Measurements from ENCODE around the gene CAMP. TPM values are rescaled to one million over a fixed set of nuclear protein-coding genes. Genes with fewer than 3 reads are reported as not detected.
A peak's percentile ranks its signal among the peaks of the same experiment; 100 is the strongest.

The CAMP gene
- total RNA-seq, 1 donor from 2014 or later: 2.3 TPM

- Histone ChIP-seq H3K27ac (peak overlapping the region; percentile 31), H3K27me3 (ENCODE audit: low read depth) (no peaks in the 10 kb centered on the region), H3K4me3 (peak overlapping the region; percentile 1), H3K36me3 (no peaks in the 10 kb centered on the region), H3K9me3 (no peaks in the 10 kb centered on the region), H3K4me1 (peaks cover 34% of the 10 kb centered on the region)
- no peak for TF ChIP-seq CTCF (IDR thresholded peaks at IDR 0.05)
- ATAC-seq: peak; percentile 80 to 85
- intact Hi-C loops (cut with DNase I): no loop called here
- DNase-seq: no peak
Observed at GRCh38 chr3:48215466-48215865, 7.8 kb upstream of the CAMP start.

- intact Hi-C loops (cut with DNase I): no loop called here
- peak; percentile 82 for ATAC-seq
- H3K4me3 ChIP-seq: peak overlapping the region; percentile 1
- H3K27ac ChIP-seq: peak overlapping the region; percentile 31
- no peak for DNase-seq
- H3K36me3 ChIP-seq: no peaks in the 10 kb centered on the region
- H3K4me1 ChIP-seq: peaks cover 34% of the 10 kb centered on the region
- no peaks in the 10 kb centered on the region for H3K27me3 ChIP-seq (ENCODE audit: low read depth)
- no peaks in the 10 kb centered on the region for H3K9me3 ChIP-seq
- TF ChIP-seq CTCF (IDR thresholded peaks at IDR 0.05): no peak
Observed at GRCh38 chr3:48215876-48216275, 7.4 kb upstream of the CAMP start.

DNA sequence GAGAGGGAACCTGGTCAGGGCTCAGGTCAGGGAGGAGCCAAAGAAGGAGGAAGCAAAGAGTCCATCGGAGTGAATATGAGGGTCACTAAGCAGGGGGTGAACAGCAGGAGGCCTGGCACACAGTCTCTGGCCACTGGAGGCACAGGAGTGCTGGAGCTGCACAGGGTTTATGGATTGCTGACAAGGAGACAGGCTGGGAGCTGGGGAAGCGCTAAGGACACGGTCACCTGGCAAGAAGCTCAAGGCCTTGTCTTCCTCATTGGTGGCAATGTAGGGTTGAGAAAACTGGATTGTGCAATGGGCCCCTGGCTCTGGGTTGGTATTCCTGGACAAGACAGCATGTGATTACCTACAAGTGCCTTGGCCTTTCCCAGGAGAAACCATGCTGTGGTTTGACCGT, 5.8 kb upstream of the CAMP start:
- H3K27me3 ChIP-seq (ENCODE audit: low read depth): no peaks in the 10 kb centered on the region
- no peaks in the 10 kb centered on the region for H3K9me3 ChIP-seq
- H3K4me1 ChIP-seq: peaks cover 34% of the 10 kb centered on the region
- no peak overlapping the region for H3K27ac ChIP-seq
- H3K36me3 ChIP-seq: no peaks in the 10 kb centered on the region
- ATAC-seq (no peak), DNase-seq (no peak)
- intact Hi-C loops (cut with DNase I): no loop called here
- TF ChIP-seq CTCF (IDR thresholded peaks at IDR 0.05): no peak
- no peak overlapping the region for H3K4me3 ChIP-seq

GRCh38 chr3:48218537-48218936, 4.8 kb upstream of the CAMP start:
- H3K4me1 ChIP-seq: peaks cover 42% of the 10 kb centered on the region
- intact Hi-C loops (cut with DNase I): no loop called here
- no peaks in the 10 kb centered on the region for H3K9me3 ChIP-seq
- TF ChIP-seq CTCF (IDR thresholded peaks at IDR 0.05): no peak
- ATAC-seq (no peak), DNase-seq (no peak)
- H3K4me3 ChIP-seq: no peak overlapping the region
- H3K36me3 ChIP-seq: no peaks in the 10 kb centered on the region
- no peaks in the 10 kb centered on the region for H3K27me3 ChIP-seq (ENCODE audit: low read depth)
- H3K27ac ChIP-seq: no peak overlapping the region

DNA sequence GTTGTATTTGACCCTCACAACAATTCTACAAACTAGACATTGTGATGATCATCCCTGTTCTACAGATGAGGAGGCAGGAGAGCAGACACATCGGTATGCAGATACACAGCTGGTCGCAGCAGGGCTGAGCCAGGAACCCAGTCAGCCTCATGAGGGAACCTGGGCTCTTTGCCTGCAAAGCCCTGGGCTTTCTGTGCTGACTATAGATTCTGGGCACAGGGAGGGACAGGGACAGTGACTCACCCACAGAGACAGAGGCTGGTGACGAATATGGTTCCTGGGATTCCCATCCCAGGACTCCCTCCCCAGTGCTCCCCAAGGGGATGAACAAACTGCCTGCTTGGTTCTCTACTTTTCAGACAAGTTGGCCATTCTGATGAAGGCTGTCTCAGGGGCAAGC, 3.8 kb upstream of the CAMP start:
- Histone ChIP-seq H3K4me3 (no peak overlapping the region), H3K36me3 (no peaks in the 10 kb centered on the region), H3K4me1 (peaks cover 43% of the 10 kb centered on the region), H3K9me3 (no peaks in the 10 kb centered on the region), H3K27ac (no peak overlapping the region), H3K27me3 (ENCODE audit: low read depth) (no peaks in the 10 kb centered on the region)
- DNase-seq (no peak), ATAC-seq (no peak)
- no peak for TF ChIP-seq CTCF (IDR thresholded peaks at IDR 0.05)
- intact Hi-C loops (cut with DNase I): no loop called here

GRCh38 chr3:48220746-48221145, 2.5 kb upstream of the CAMP start:
- no peaks in the 10 kb centered on the region for H3K9me3 ChIP-seq
- H3K36me3 ChIP-seq: no peaks in the 10 kb centered on the region
- intact Hi-C loops (cut with DNase I): no loop called here
- no peak for TF ChIP-seq CTCF (IDR thresholded peaks at IDR 0.05)
- H3K4me3 ChIP-seq: no peak overlapping the region
- H3K27ac ChIP-seq: no peak overlapping the region
- peaks cover 31% of the 10 kb centered on the region for H3K4me1 ChIP-seq
- DNase-seq (no peak), ATAC-seq (no peak)
- no peaks in the 10 kb centered on the region for H3K27me3 ChIP-seq (ENCODE audit: low read depth)

Data from lower lobe of right lung (tissue), 2 donors.